Kidney (tissue), 14 donors: Measurements from ENCODE around the gene ARNT2. TPM values are rescaled to one million over a fixed set of nuclear protein-coding genes. Genes with fewer than 3 reads are reported as not detected.

Source experiments
- DNase-seq, 5 donors: peaks; one replicate each; pipeline ENCODE4 v3.0.0-alpha.2; 2013 to 2020
- FAIRE-seq: peaks from 2 replicates; lab custom pipeline; 2012; peaks lifted over from hg19 to GRCh38; lab: Jason Lieb, UNC
- H3K27ac ChIP-seq, 2 donors: one replicate each; pipeline ENCODE4 v1.7.0; 2013; ENCODE audit warnings: low read depth in 2 of 2, low read length in 2 of 2, inconsistent platforms in 1 of 2
- H3K27me3 ChIP-seq: one replicate; pipeline ENCODE4 v1.7.1; 2013; ENCODE audit warnings: low read length, inconsistent platforms; ENCODE audit not compliant: control insufficient read depth, insufficient read depth
- H3K36me3 ChIP-seq, 3 donors: one replicate each; pipeline versions ENCODE4 v1.7.0 to v1.7.1; 2013; ENCODE audit warnings: low read length in 3 of 3, control low read depth in 1 of 3, inconsistent platforms in 1 of 3; ENCODE audit not compliant: insufficient read depth in 3 of 3, control insufficient read depth in 2 of 3
- H3K4me1 ChIP-seq, 3 donors: one replicate each; pipeline versions ENCODE4 v1.7.0 to v1.7.1; 2013; ENCODE audit warnings: low read length in 3 of 3, inconsistent platforms in 1 of 3, low read depth in 1 of 3; ENCODE audit not compliant: control insufficient read depth in 2 of 3, insufficient read depth in 2 of 3
- H3K4me3 ChIP-seq, 3 donors: one replicate each; pipeline versions ENCODE4 v1.7.0 to v1.8.1; 2013; ENCODE audit warnings: low read length in 3 of 3, control low read depth in 1 of 3, inconsistent platforms in 1 of 3
- H3K9ac ChIP-seq, 3 donors: one replicate each; pipeline versions ENCODE4 v1.7.0 to v1.7.1; 2013; ENCODE audit warnings: low read length in 3 of 3, control low read depth in 1 of 3, inconsistent platforms in 1 of 3
- H3K9me3 ChIP-seq, 3 donors: one replicate each; pipeline versions ENCODE4 v1.7.0 to v1.7.1; 2013; ENCODE audit warnings: low read length in 3 of 3, control low read depth in 1 of 3, inconsistent platforms in 1 of 3; ENCODE audit not compliant: control insufficient read depth in 2 of 3, insufficient read depth in 1 of 3
- intact Hi-C: fragments of 100-400 bp; cut with DNase I; formaldehyde crosslinking; loops from one replicate; pipeline ENCODE4 v1.11.1; 2022
- polyA plus RNA-seq: library from polyadenylated mRNA; stranded (reverse); fragments of 350-450 nt; fragmentation: Illumina TruSeq; extraction: RNeasy Lipid Tissue Mini Kit (QIAGEN cat#74804); gene quantifications from one replicate; pipeline ENCODE4 v1.2.3, GENCODE V29; 2014; ENCODE audit warnings: low read depth, low replicate concordance; ENCODE audit not compliant: insufficient read depth
- total RNA-seq: library from RNA; stranded (reverse); fragmentation: NEBNext Ultra II Directional; extraction: Animal tissue kit (Norgen Biotek cat#: 25700); gene quantifications from one replicate; pipeline ENCODE4 v1.2.1, GENCODE V29; 2021
- TF ChIP-seq, protein P1 (sequence below): IDR thresholded peaks from 3 replicates; pipeline ENCODE4 v1.5.1; 2012; ENCODE audit warnings: mild to moderate bottlenecking, moderate library complexity, borderline replicate concordance; ENCODE audit not compliant: insufficient read depth; ENCODE audit errors: extremely low read depth
- donor health status: control.
- donor health status: control.
- donor health status: control.
- donor health status: control.
- donor health status: control.
- donor health status: DM: yes; HTN: yes; CAD: no.
- donor health status: Normal renal cell carcinoma (clear cell type).

ARNT2 gene
- total and polyA plus RNA-seq, 2 donors from 2014 or later = 12.2 to 38.2 TPM

DNA sequence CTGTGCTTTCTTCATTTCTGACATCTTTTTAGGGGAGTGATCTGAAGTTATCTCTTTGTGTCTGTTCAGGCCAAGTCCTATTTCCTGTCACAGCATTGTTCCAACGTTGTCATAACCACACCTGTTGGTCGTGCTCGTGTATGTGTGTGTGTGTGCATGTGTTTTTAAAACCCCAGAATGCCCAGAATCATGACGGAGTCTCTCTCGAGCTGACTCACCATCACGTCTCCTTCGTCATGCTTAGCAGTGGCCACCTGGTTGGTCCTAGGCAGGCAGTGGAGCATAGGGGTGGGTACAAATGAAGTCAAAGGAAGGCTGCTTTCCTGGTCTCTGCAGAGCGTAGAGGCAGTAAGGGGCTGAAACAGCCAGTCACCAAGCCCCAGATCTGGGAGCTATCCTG, 164.1 kb downstream of the ARNT2 start:
- H3K9me3 ChIP-seq = no peaks in the 10 kb centered on the region
- no peak overlapping the region for H3K4me3 ChIP-seq
- intact Hi-C loops = loop anchor here (10.0 kb wide), 2 partner anchors 103 to 217 kb away; no protein-coding TSS in a partner anchor
- FAIRE-seq = no peak
- no peaks in the 10 kb centered on the region for H3K27me3 ChIP-seq
- no peak for DNase-seq
- H3K27ac ChIP-seq = no peak overlapping the region
- TF ChIP-seq, protein P1, sequence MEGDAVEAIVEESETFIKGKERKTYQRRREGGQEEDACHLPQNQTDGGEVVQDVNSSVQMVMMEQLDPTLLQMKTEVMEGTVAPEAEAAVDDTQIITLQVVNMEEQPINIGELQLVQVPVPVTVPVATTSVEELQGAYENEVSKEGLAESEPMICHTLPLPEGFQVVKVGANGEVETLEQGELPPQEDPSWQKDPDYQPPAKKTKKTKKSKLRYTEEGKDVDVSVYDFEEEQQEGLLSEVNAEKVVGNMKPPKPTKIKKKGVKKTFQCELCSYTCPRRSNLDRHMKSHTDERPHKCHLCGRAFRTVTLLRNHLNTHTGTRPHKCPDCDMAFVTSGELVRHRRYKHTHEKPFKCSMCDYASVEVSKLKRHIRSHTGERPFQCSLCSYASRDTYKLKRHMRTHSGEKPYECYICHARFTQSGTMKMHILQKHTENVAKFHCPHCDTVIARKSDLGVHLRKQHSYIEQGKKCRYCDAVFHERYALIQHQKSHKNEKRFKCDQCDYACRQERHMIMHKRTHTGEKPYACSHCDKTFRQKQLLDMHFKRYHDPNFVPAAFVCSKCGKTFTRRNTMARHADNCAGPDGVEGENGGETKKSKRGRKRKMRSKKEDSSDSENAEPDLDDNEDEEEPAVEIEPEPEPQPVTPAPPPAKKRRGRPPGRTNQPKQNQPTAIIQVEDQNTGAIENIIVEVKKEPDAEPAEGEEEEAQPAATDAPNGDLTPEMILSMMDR = no peak
- H3K9ac ChIP-seq = no peak overlapping the region
- peaks cover 0 to 4% (median 0%) of the 10 kb centered on the region in 3 donors for H3K36me3 ChIP-seq
- no peaks in the 10 kb centered on the region for H3K4me1 ChIP-seq

DNA sequence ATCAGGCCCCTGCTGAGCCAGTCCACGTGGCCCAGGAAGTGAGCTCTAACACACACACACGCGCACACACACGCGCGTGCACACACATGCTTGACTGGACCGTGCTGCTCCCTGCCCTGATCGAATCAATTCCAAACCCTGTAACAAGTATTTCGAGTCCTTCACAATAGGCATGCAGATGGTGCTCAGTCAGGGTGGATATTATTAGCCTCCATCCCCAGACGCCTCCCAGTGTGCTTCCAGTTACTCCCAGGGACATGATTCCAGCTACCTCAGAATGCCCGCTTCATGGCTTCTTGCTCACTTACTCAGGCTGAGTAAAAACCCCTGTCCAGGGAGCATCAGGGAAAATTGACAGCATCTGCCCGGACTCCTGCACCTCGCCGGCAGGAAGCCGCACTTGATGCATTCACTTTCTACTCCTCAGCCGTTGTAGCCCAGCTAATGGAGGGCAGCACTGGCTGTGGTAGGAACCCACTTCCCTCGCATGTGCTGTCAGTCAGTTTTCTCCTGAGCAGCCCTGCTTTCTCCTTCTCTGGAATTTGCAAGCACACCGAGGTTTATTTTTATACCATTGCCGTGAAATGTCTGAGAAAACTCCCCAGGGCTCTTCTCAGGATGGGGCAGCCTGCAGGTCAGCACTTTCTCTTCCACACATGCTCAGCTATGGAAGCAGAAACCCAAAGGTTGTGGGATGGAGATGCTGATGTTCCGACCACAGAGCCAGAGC, 164.9 kb downstream of the ARNT2 start:
- no peak for FAIRE-seq
- intact Hi-C loops = loop anchor here (10.0 kb wide), 2 partner anchors 104 to 216 kb away; no protein-coding TSS in a partner anchor

DNA sequence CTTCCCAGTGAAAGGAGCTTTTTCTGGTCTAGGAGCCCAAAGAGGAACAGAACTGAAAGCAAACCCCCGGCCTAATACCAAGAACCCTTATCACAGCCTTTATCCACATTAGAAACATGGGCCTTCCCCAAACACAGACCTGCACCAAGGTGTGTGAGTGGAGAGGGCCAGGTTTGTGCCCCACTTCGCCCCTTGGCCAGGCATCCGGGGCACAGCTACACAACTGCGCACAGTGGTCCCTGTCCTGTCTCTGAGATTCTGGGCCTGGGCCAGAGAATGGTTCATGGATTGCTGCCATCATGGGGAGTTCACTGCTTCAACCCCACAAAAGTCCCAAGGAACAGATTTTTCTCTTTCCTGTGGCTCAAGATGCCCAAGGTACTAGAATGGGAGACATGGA, 165.5 kb downstream of the ARNT2 start:
- TF ChIP-seq, protein P1 = no peak
- no peaks in the 10 kb centered on the region for H3K27me3 ChIP-seq
- no peak overlapping the region for H3K27ac ChIP-seq
- DNase-seq (no peak), FAIRE-seq (no peak)
- H3K4me1 ChIP-seq = no peaks in the 10 kb centered on the region
- H3K9ac ChIP-seq = no peak overlapping the region
- H3K36me3 ChIP-seq = peaks cover 0 to 4% (median 0%) of the 10 kb centered on the region in 3 donors
- intact Hi-C loops = loop anchor here (10.0 kb wide), 2 partner anchors 105 to 215 kb away; no protein-coding TSS in a partner anchor
- H3K9me3 ChIP-seq = no peaks in the 10 kb centered on the region
- no peak overlapping the region for H3K4me3 ChIP-seq

More for the DNA sequence above, 164.9 kb downstream of the ARNT2 start:
- H3K9ac ChIP-seq = no peak overlapping the region
- H3K4me3 ChIP-seq = no peak overlapping the region
- no peaks in the 10 kb centered on the region for H3K9me3 ChIP-seq
- H3K36me3 ChIP-seq = peaks cover 0 to 4% (median 0%) of the 10 kb centered on the region in 3 donors
- H3K27ac ChIP-seq = no peak overlapping the region
- no peaks in the 10 kb centered on the region for H3K27me3 ChIP-seq
- no peaks in the 10 kb centered on the region for H3K4me1 ChIP-seq
- TF ChIP-seq, protein P1 = no peak
- peak in 1 of 5 donors; percentile 29 for DNase-seq
